HepG2 (cell line): ENCODE data around the gene ZBTB46. TPM values are rescaled to one million over a fixed set of nuclear protein-coding genes. Genes with fewer than 3 reads are reported as not detected.

ENCODE experiments used
- CENPX ChIP-seq: sonication (generic); formaldehyde crosslinking; IDR thresholded peaks from 2 replicates; pipeline ENCODE4 v1.9.0; 2021; ENCODE audit warnings: mild to moderate bottlenecking, missing genetic modification reagents, moderate library complexity
- EHMT2 ChIP-seq: fragments of 200-600 bp; sonication (generic); IDR thresholded peaks from 2 replicates; pipeline ENCODE4 v1.7.0; 2017; ENCODE audit warnings: antibody characterized with exemption, low read depth, low read length, borderline replicate concordance
- HNF4A ChIP-seq: sonication (generic); formaldehyde crosslinking; IDR thresholded peaks from 2 replicates; pipeline ENCODE4 v1.4.0; 2020; ENCODE audit warnings: missing genetic modification reagents
- KLF16 ChIP-seq, 2 experiments: sonication (generic) in 1 of 2; formaldehyde crosslinking in 1 of 2; IDR thresholded peaks; 2 replicates each; pipeline versions ENCODE4 v1.6.1 to v1.8.0; 2016 to 2023; ENCODE audit warnings: missing genetic modification reagents in 2 of 2, missing compliant biosample characterization in 1 of 2
- MEF2D ChIP-seq: sonication (generic); formaldehyde crosslinking; IDR thresholded peaks from 2 replicates; pipeline ENCODE4 v1.5.1; 2020; ENCODE audit warnings: mild to moderate bottlenecking, missing genetic modification reagents
- RARA ChIP-seq: IDR thresholded peaks from 2 replicates; pipeline ENCODE4 v1.6.1; 2016; ENCODE audit warnings: missing genetic modification reagents, missing compliant biosample characterization
- SP2 ChIP-seq: sonication (generic); formaldehyde crosslinking; IDR thresholded peaks from 2 replicates; pipeline ENCODE4 v1.5.1; 2020; ENCODE audit warnings: mild to moderate bottlenecking, missing genetic modification reagents
- XBP1 ChIP-seq: sonication (generic); formaldehyde crosslinking; IDR thresholded peaks from 2 replicates; pipeline ENCODE4 v1.5.0; 2020; ENCODE audit warnings: missing genetic modification reagents
- ZFP90 ChIP-seq: sonication (generic); formaldehyde crosslinking; IDR thresholded peaks from 2 replicates; pipeline ENCODE4 v1.8.0; 2022; ENCODE audit warnings: missing genetic modification reagents, mild to moderate bottlenecking, inconsistent platforms, borderline replicate concordance
- ZNF263 ChIP-seq: sonication (generic); formaldehyde crosslinking; IDR thresholded peaks from 2 replicates; pipeline ENCODE4 v1.4.0; 2020; ENCODE audit warnings: missing genetic modification reagents
- ZNF496 ChIP-seq: sonication (generic); formaldehyde crosslinking; IDR thresholded peaks from 2 replicates; pipeline ENCODE4 v1.8.1; 2023; ENCODE audit warnings: mild to moderate bottlenecking, moderate library complexity, missing genetic modification reagents; ENCODE audit not compliant: insufficient replicate concordance
- ZNF619 ChIP-seq: sonication (generic); formaldehyde crosslinking; IDR thresholded peaks from 2 replicates; pipeline ENCODE4 v1.4.0; 2020; ENCODE audit warnings: mild to moderate bottlenecking, missing genetic modification reagents
- polyA plus RNA-seq, 8 experiments: library from polyadenylated mRNA; depleted of rRNA in 3 of 8; stranded (reverse) in 7 of 8; unstranded in 1 of 8; fragments of >200 nt; fragmentation: Illumina TruSeq in 4 of 8; extraction: Trizol in 4 of 8; gene quantifications; 2 replicates each; pipeline versions ENCODE4 v1.2.1 to v1.2.3, GENCODE V29; 2011 to 2016; ENCODE audit warnings: low read depth in 4 of 8, missing spikeins in 1 of 8, mixed read lengths in 1 of 8; ENCODE audit not compliant: insufficient read depth in 1 of 8
- total RNA-seq, 5 experiments: library from RNA; depleted of rRNA; stranded (reverse); fragments of >200 nt; fragmentation: Illumina TruSeq; extraction: Trizol; gene quantifications; 2 replicates each; pipeline ENCODE4 v1.2.3, GENCODE V29; 2016; ENCODE audit warnings: low read depth in 1 of 5
- TF ChIP-seq, protein P1 (sequence below): sonication (generic); formaldehyde crosslinking; IDR thresholded peaks from 2 replicates; pipeline ENCODE4 v1.4.0; 2020; ENCODE audit warnings: missing genetic modification reagents
- TF ChIP-seq, protein P2 (sequence below): sonication (generic); formaldehyde crosslinking; IDR thresholded peaks from 2 replicates; pipeline ENCODE4 v1.4.0; 2020; ENCODE audit warnings: missing genetic modification reagents
- TF ChIP-seq, protein P3 (sequence below): sonication (generic); formaldehyde crosslinking; IDR thresholded peaks from 2 replicates; pipeline ENCODE4 v1.9.0; 2022; ENCODE audit warnings: missing genetic modification reagents, mild to moderate bottlenecking, borderline replicate concordance

The ZBTB46 gene
- total and polyA plus RNA-seq, 2 of the 13 experiments (the other 11 are each of a cell fraction or from before 2014, with no cell fraction given): 1.6 to 13.5 TPM

DNA sequence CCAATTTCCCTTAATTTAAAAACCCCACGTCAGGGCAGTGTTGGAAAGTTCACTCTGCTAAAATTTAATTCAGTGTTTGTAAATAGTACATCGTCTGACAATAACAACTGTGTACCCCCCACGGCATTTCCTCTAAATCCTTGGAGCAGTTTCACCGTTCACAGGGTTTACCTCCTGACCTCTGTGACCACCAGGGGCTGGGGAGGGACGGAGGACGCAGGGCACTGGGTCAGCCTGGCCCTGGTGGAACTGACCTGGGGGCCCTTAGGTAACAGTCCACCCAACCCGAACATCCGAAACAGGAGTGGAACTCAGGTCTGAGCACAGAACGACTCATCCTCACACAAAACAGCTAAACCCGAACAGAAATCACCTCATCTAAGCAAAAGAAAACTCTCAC lies 2.1 kb downstream of the ZBTB46 start (continued):
- TF ChIP-seq ZFP90 (CRISPR knock-in tag) (peak; percentile 61), MEF2D (CRISPR knock-in tag) (peak; percentile 39; the same call in 1 of the 2 replicates), ZNF619 (CRISPR knock-in tag) (0 out of 2 replicates have a peak, but pooled peaks have one; percentile 28), EHMT2 (no peak), SP2 (CRISPR knock-in tag) (no peak), ZNF263 (0 out of 2 replicates have a peak, but pooled peaks have one; percentile 22), CENPX (no peak), KLF16 (CRISPR knock-in tag; IDR thresholded peaks at IDR 0.05) (no peak), XBP1 (CRISPR knock-in tag) (no peak), RARA (CRISPR knock-in tag) (0 out of 2 replicates have a peak, but pooled peaks have one; percentile 46), ZNF496 (CRISPR knock-in tag) (no peak), HNF4A (CRISPR knock-in tag) (0 out of 2 replicates have a peak, but pooled peaks have one; percentile 19)
- TF ChIP-seq, protein P1, sequence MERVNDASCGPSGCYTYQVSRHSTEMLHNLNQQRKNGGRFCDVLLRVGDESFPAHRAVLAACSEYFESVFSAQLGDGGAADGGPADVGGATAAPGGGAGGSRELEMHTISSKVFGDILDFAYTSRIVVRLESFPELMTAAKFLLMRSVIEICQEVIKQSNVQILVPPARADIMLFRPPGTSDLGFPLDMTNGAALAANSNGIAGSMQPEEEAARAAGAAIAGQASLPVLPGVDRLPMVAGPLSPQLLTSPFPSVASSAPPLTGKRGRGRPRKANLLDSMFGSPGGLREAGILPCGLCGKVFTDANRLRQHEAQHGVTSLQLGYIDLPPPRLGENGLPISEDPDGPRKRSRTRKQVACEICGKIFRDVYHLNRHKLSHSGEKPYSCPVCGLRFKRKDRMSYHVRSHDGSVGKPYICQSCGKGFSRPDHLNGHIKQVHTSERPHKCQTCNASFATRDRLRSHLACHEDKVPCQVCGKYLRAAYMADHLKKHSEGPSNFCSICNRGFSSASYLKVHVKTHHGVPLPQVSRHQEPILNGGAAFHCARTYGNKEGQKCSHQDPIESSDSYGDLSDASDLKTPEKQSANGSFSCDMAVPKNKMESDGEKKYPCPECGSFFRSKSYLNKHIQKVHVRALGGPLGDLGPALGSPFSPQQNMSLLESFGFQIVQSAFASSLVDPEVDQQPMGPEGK (CRISPR knock-in tag): peak; percentile 67
- TF ChIP-seq, protein P2, sequence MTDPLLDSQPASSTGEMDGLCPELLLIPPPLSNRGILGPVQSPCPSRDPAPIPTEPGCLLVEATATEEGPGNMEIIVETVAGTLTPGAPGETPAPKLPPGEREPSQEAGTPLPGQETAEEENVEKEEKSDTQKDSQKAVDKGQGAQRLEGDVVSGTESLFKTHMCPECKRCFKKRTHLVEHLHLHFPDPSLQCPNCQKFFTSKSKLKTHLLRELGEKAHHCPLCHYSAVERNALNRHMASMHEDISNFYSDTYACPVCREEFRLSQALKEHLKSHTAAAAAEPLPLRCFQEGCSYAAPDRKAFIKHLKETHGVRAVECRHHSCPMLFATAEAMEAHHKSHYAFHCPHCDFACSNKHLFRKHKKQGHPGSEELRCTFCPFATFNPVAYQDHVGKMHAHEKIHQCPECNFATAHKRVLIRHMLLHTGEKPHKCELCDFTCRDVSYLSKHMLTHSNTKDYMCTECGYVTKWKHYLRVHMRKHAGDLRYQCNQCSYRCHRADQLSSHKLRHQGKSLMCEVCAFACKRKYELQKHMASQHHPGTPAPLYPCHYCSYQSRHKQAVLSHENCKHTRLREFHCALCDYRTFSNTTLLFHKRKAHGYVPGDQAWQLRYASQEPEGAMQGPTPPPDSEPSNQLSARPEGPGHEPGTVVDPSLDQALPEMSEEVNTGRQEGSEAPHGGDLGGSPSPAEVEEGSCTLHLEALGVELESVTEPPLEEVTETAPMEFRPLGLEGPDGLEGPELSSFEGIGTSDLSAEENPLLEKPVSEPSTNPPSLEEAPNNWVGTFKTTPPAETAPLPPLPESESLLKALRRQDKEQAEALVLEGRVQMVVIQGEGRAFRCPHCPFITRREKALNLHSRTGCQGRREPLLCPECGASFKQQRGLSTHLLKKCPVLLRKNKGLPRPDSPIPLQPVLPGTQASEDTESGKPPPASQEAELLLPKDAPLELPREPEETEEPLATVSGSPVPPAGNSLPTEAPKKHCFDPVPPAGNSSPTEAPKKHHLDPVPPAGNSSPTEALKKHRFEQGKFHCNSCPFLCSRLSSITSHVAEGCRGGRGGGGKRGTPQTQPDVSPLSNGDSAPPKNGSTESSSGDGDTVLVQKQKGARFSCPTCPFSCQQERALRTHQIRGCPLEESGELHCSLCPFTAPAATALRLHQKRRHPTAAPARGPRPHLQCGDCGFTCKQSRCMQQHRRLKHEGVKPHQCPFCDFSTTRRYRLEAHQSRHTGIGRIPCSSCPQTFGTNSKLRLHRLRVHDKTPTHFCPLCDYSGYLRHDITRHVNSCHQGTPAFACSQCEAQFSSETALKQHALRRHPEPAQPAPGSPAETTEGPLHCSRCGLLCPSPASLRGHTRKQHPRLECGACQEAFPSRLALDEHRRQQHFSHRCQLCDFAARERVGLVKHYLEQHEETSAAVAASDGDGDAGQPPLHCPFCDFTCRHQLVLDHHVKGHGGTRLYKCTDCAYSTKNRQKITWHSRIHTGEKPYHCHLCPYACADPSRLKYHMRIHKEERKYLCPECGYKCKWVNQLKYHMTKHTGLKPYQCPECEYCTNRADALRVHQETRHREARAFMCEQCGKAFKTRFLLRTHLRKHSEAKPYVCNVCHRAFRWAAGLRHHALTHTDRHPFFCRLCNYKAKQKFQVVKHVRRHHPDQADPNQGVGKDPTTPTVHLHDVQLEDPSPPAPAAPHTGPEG (CRISPR knock-in tag): 0 out of 2 replicates have a peak, but pooled peaks have one; percentile 39
- TF ChIP-seq, protein P3, sequence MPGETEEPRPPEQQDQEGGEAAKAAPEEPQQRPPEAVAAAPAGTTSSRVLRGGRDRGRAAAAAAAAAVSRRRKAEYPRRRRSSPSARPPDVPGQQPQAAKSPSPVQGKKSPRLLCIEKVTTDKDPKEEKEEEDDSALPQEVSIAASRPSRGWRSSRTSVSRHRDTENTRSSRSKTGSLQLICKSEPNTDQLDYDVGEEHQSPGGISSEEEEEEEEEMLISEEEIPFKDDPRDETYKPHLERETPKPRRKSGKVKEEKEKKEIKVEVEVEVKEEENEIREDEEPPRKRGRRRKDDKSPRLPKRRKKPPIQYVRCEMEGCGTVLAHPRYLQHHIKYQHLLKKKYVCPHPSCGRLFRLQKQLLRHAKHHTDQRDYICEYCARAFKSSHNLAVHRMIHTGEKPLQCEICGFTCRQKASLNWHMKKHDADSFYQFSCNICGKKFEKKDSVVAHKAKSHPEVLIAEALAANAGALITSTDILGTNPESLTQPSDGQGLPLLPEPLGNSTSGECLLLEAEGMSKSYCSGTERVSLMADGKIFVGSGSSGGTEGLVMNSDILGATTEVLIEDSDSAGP (CRISPR knock-in tag): 0 out of 2 replicates have a peak, but pooled peaks have one; percentile 38
- TF ChIP-seq, all 625 proteins: peak for 15
